SK-N-SH (cell line): ENCODE measurements around the gene PDHB. TPM values are rescaled to one million over a fixed set of nuclear protein-coding genes. Genes with fewer than 3 reads are reported as not detected.

Experiments
- CTCF ChIA-PET: fragments of 300-600, 350-600 bp; formaldehyde crosslinking; extraction: SDS; loops from one replicate; lab custom pipeline; 2021; lab: Yijun Ruan, JAX
- POLR2A ChIA-PET: fragments of 350-600 bp; sonication (Branson Sonifier 250); formaldehyde crosslinking; extraction: SDS; loops from one replicate; lab custom pipeline; 2020; ENCODE audit warnings: antibody characterized with exemption, inconsistent platforms; lab: Yijun Ruan, JAX
- DNase-seq: peaks from one replicate; pipeline ENCODE4 v3.0.0; 2012
- H2AFZ ChIP-seq: fragments of 200-600 bp; sonication (generic); 2 replicates; pipeline ENCODE4 v1.8.1; 2016; ENCODE audit warnings: antibody characterized with exemption, mild to moderate bottlenecking, low read depth
- H3F3A ChIP-seq: fragments of 200-600 bp; sonication (generic); replicated peaks from 2 replicates; pipeline ENCODE3; 2016; ENCODE audit warnings: antibody characterized with exemption, mild to moderate bottlenecking; ENCODE audit not compliant: insufficient read depth
- H3K27ac ChIP-seq, 2 experiments: fragments of 200-500 bp in 1 of 2; fragments of 200-600 bp in 1 of 2; sonication (Bioruptor generic) in 1 of 2; sonication (generic), shearing (Covaris generic) in 1 of 2; 2 replicates each; pipeline versions ENCODE4 v1.5.1 to v1.6.1; 2014 to 2016; ENCODE audit warnings: low read depth in 2 of 2, inconsistent platforms in 1 of 2, low read length in 1 of 2, mild to moderate bottlenecking in 1 of 2, mixed read lengths in 1 of 2
- H3K27me3 ChIP-seq: fragments of 200-600 bp; sonication (generic), shearing (Covaris generic); 2 replicates; pipeline ENCODE4 v1.6.1; 2016; ENCODE audit warnings: mixed run types; ENCODE audit not compliant: insufficient read depth
- H3K36me3 ChIP-seq, 2 experiments: fragments of 200-500 bp in 1 of 2; fragments of 200-600 bp in 1 of 2; sonication (Bioruptor generic) in 1 of 2; sonication (generic) in 1 of 2; replicated peaks in 1 of 2; 2 replicates each; pipeline versions ENCODE3 to v1.5.1; 2014 to 2016; ENCODE audit warnings: low read length in 1 of 2, mild to moderate bottlenecking in 1 of 2; ENCODE audit not compliant: insufficient read depth in 2 of 2, control insufficient read depth in 1 of 2
- H3K4me1 ChIP-seq, 2 experiments: fragments of 200-500 bp in 1 of 2; fragments of 200-600 bp in 1 of 2; sonication (Bioruptor generic) in 1 of 2; sonication (generic), shearing (Covaris generic) in 1 of 2; 2 replicates each; pipeline versions ENCODE4 v1.5.1 to v1.6.1; 2014 to 2016; ENCODE audit warnings: low read depth in 1 of 2, low read length in 1 of 2, mixed run types in 1 of 2; ENCODE audit not compliant: insufficient read depth in 2 of 2, control insufficient read depth in 1 of 2
- H3K4me2 ChIP-seq: fragments of 200-600 bp; sonication (generic), shearing (Covaris generic); 2 replicates; pipeline ENCODE4 v1.6.1; 2017; ENCODE audit warnings: mixed run types
- H3K4me3 ChIP-seq, 2 experiments: fragments of 200-500 bp in 1 of 2; fragments of 200-600 bp in 1 of 2; sonication (Bioruptor generic) in 1 of 2; sonication (generic), shearing (Covaris generic) in 1 of 2; 2 replicates each; pipeline versions ENCODE4 v1.5.1 to v1.8.1; 2014 to 2016; ENCODE audit warnings: low read depth in 2 of 2, inconsistent platforms in 1 of 2, low read length in 1 of 2, mild to moderate bottlenecking in 1 of 2, mixed read lengths in 1 of 2, moderate library complexity in 1 of 2
- H3K79me2 ChIP-seq: fragments of 200-600 bp; sonication (generic); 2 replicates; pipeline ENCODE4 v1.8.1; 2017; ENCODE audit warnings: mild to moderate bottlenecking; ENCODE audit not compliant: insufficient read depth
- H3K9ac ChIP-seq: fragments of 200-600 bp; sonication (generic); 2 replicates; pipeline ENCODE4 v1.6.1; 2017; ENCODE audit warnings: mixed run types
- H3K9me2 ChIP-seq: fragments of 200-600 bp; sonication (generic); 2 replicates; pipeline ENCODE4 v1.6.1; 2017; ENCODE audit warnings: mixed run types
- H3K9me3 ChIP-seq: fragments of 200-600 bp; sonication (generic); 2 replicates; pipeline ENCODE4 v1.6.1; 2017; ENCODE audit warnings: mixed run types, mild to moderate bottlenecking, moderate library complexity
- H4K20me1 ChIP-seq: fragments of 200-600 bp; sonication (generic); 2 replicates; pipeline ENCODE4 v1.6.1; 2017; ENCODE audit warnings: mild to moderate bottlenecking, mixed run types; ENCODE audit not compliant: insufficient read depth
- EP300 ChIP-seq, 2 experiments: IDR thresholded peaks; 2 replicates each; pipeline versions ENCODE4 v1.4.0 to v1.6.1; 2012; ENCODE audit warnings: borderline replicate concordance in 1 of 2, low read depth in 1 of 2, low read length in 1 of 2
- MXI1 ChIP-seq: IDR thresholded peaks from 2 replicates; pipeline ENCODE4 v1.6.1; 2012; ENCODE audit warnings: mild to moderate bottlenecking, low read depth, low read length, improper control_type of control experiment
- NRF1 ChIP-seq: IDR thresholded peaks from 2 replicates; pipeline ENCODE4 v1.6.1; 2012; ENCODE audit warnings: low read depth, mild to moderate bottlenecking, low read length
- POLR2AphosphoS5 ChIP-seq: IDR thresholded peaks from 2 replicates; pipeline ENCODE4 v1.6.1; 2012; ENCODE audit warnings: low read depth, low read length
- RXRA ChIP-seq: IDR thresholded peaks from 2 replicates; pipeline ENCODE4 v1.4.0; 2012; ENCODE audit warnings: low read depth, mild to moderate bottlenecking, borderline replicate concordance
- SIN3A ChIP-seq: IDR thresholded peaks from 2 replicates; pipeline ENCODE4 v1.6.1; 2012; ENCODE audit warnings: low read depth, mild to moderate bottlenecking, low read length, moderate library complexity, borderline replicate concordance
- TAF1 ChIP-seq: IDR thresholded peaks from 2 replicates; pipeline ENCODE4 v1.6.1; 2012; ENCODE audit warnings: low read depth, mild to moderate bottlenecking, low read length, moderate library complexity, borderline replicate concordance
- YY1 ChIP-seq: IDR thresholded peaks from 2 replicates; pipeline ENCODE4 v1.4.0; 2012; ENCODE audit warnings: low read depth, mild to moderate bottlenecking
- WGBS: methylation state at CpG from one replicate; pipeline ENCODE4 v1.1.6; 2017; ENCODE audit warnings: low lambda C conversion rate; 5-methylcytosine and 5-hydroxymethylcytosine counted together
- polyA plus RNA-seq, 3 experiments: library from polyadenylated mRNA; depleted of rRNA; stranded (reverse); fragments of >200 nt; gene quantifications; 2 replicates each; pipeline ENCODE4 v1.2.3, GENCODE V29; 2012
- TF ChIP-seq, protein P1 (sequence below): IDR thresholded peaks from 2 replicates; pipeline ENCODE4 v1.4.0; 2012; ENCODE audit warnings: low read depth, borderline replicate concordance
- TF ChIP-seq, protein P2 (sequence below): IDR thresholded peaks from 2 replicates; pipeline ENCODE4 v1.4.0; 2012; ENCODE audit warnings: low read depth
- TF ChIP-seq, protein P3 (sequence below): IDR thresholded peaks from 2 replicates; pipeline ENCODE4; 2012
- TF ChIP-seq, protein P4 (sequence below): fragments of 150-350 bp; IDR thresholded peaks from 2 replicates; pipeline ENCODE4 v1.6.1; 2017; ENCODE audit warnings: antibody characterized with exemption, low read length, low read depth, borderline replicate concordance

The PDHB gene
- 87.5 and 94.7 TPM in 2 replicates for polyA plus RNA-seq (2012; rRNA removed)
- 107 and 129 TPM in 2 replicates for polyA plus RNA-seq (2012; cell fraction: cytosol; rRNA removed)
- 32.1 and 63.2 TPM in 2 replicates for polyA plus RNA-seq (2012; cell fraction: nucleus; rRNA removed)

- POLR2A ChIA-PET: interaction anchor here (0.7 to 1.0 kb wide), 5 partner anchors 10 to 128 kb away, joined by 3 to 5 read pairs (median 3); partner anchors contain the start of genes HTD2 and RPP14
- H3K4me3 ChIP-seq: peak within 1 kb of the TSS; percentile 82 to 83
- H3K36me3 ChIP-seq: peaks cover 32 to 35% of the 10 kb centered on the region in 2 experiments
- peaks cover 6 to 15% of the 10 kb centered on the region in 2 experiments for H3K4me1 ChIP-seq
- H3K4me2 ChIP-seq: peak within 1 kb of the TSS; percentile 89
- whole genome bisulfite sequencing: 2% methylated on average over 29 of the region's 67 CpGs
- peak within 1 kb of the TSS; percentile 86 for H3K9ac ChIP-seq
- no peaks in the 10 kb centered on the region for H3K27me3 ChIP-seq
- no peaks in the 10 kb centered on the region for H3K9me3 ChIP-seq
- H3F3A ChIP-seq: no peaks in the 10 kb centered on the region
- H3K79me2 ChIP-seq: peaks cover 20% of the 10 kb centered on the region
- CTCF ChIA-PET: interaction anchor here (0.6 to 3.6 kb wide), 4 partner anchors 16 to 197 kb away, joined by 3 to 10 read pairs (median 4); partner anchors contain the start of genes HTD2 and RPP14
- peak within 1 kb of the TSS; percentile 69 to 97 for H3K27ac ChIP-seq
- H4K20me1 ChIP-seq: no peaks in the 10 kb centered on the region
- no peaks in the 10 kb centered on the region for H3K9me2 ChIP-seq
- peak; percentile 98 for DNase-seq
- peak; percentile 32; the same call in 1 of the 2 replicates for TF ChIP-seq SIN3A
- TF ChIP-seq, protein P1, sequence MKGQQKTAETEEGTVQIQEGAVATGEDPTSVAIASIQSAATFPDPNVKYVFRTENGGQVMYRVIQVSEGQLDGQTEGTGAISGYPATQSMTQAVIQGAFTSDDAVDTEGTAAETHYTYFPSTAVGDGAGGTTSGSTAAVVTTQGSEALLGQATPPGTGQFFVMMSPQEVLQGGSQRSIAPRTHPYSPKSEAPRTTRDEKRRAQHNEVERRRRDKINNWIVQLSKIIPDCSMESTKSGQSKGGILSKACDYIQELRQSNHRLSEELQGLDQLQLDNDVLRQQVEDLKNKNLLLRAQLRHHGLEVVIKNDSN: no peak
- TF ChIP-seq, protein P2, sequence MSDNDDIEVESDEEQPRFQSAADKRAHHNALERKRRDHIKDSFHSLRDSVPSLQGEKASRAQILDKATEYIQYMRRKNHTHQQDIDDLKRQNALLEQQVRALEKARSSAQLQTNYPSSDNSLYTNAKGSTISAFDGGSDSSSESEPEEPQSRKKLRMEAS: peak; percentile 99
- TF ChIP-seq, protein P3, sequence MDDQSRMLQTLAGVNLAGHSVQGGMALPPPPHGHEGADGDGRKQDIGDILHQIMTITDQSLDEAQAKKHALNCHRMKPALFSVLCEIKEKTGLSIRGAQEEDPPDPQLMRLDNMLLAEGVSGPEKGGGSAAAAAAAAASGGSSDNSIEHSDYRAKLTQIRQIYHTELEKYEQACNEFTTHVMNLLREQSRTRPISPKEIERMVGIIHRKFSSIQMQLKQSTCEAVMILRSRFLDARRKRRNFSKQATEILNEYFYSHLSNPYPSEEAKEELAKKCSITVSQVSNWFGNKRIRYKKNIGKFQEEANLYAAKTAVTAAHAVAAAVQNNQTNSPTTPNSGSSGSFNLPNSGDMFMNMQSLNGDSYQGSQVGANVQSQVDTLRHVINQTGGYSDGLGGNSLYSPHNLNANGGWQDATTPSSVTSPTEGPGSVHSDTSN: peak; percentile 69
- TF ChIP-seq POLR2AphosphoS5: peak; percentile 95
- 0 out of 4 replicates have a peak, but pooled peaks of 1 of the 2 experiments have one; percentile 8 for TF ChIP-seq EP300 (IDR thresholded peaks at IDR 0.05; ENCODE audit: borderline replicate concordance in 1 of 2, low read depth in 1 of 2, low read length in 1 of 2)
- TF ChIP-seq TAF1: peak; percentile 77; the same call in 1 of the 2 replicates
- TF ChIP-seq, protein P4, sequence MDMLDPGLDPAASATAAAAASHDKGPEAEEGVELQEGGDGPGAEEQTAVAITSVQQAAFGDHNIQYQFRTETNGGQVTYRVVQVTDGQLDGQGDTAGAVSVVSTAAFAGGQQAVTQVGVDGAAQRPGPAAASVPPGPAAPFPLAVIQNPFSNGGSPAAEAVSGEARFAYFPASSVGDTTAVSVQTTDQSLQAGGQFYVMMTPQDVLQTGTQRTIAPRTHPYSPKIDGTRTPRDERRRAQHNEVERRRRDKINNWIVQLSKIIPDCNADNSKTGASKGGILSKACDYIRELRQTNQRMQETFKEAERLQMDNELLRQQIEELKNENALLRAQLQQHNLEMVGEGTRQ: no peak
- peak; percentile 92 for TF ChIP-seq MXI1
- peak; percentile 78 for TF ChIP-seq NRF1
- no peak for TF ChIP-seq RXRA
- peak; percentile 96 for TF ChIP-seq YY1
- peak within 1 kb of the TSS; percentile 94 for H2AFZ ChIP-seq
These were observed at the start of gene PDHB for GRCh38 chr3:58433400-58434167. TSS of gene PDHB (minus strand) at chr3:58433832. CDS start at chr3:58433809, 23 bp downstream.
